Liver (tissue), 9 donors: ENCODE data around the gene KRTAP19-3. TPM values are rescaled to one million over a fixed set of nuclear protein-coding genes. Genes with fewer than 3 reads are reported as not detected.

Experiments used
- DNase-seq: peaks from one replicate; pipeline ENCODE4 v3.0.0-alpha.2; 2017; ENCODE audit warnings: low spot score
- H3K27ac ChIP-seq, 2 donors: one replicate each; pipeline ENCODE4 v1.7.0; 2013; ENCODE audit warnings: inconsistent platforms in 2 of 2, low read length in 2 of 2, control low read depth in 1 of 2, low read depth in 1 of 2, mild to moderate bottlenecking in 1 of 2
- H3K27me3 ChIP-seq, 4 donors: one replicate each; pipeline versions ENCODE4 v1.6.1 to v1.7.0; 2013; ENCODE audit warnings: low read length in 3 of 4, inconsistent platforms in 1 of 4, mild to moderate bottlenecking in 1 of 4, moderate library complexity in 1 of 4; ENCODE audit not compliant: control insufficient read depth in 4 of 4, insufficient read depth in 4 of 4
- H3K36me3 ChIP-seq, 4 donors: one replicate each; pipeline versions ENCODE4 v1.6.1 to v1.7.0; 2013; ENCODE audit warnings: low read length in 3 of 4, mild to moderate bottlenecking in 3 of 4, low read depth in 1 of 4, moderate library complexity in 1 of 4; ENCODE audit not compliant: control insufficient read depth in 4 of 4, insufficient read depth in 3 of 4
- H3K4me1 ChIP-seq, 4 donors: one replicate each; pipeline versions ENCODE4 v1.6.1 to v1.7.0; 2013; ENCODE audit warnings: low read length in 3 of 4, mild to moderate bottlenecking in 3 of 4, moderate library complexity in 1 of 4; ENCODE audit not compliant: control insufficient read depth in 4 of 4, insufficient read depth in 4 of 4
- H3K4me3 ChIP-seq, 3 donors: one replicate each; pipeline versions ENCODE4 v1.6.1 to v1.7.0; 2013; ENCODE audit warnings: low read length in 3 of 3, control low read depth in 1 of 3, low read depth in 1 of 3, mild to moderate bottlenecking in 1 of 3
- H3K9ac ChIP-seq, 2 donors: one replicate each; pipeline ENCODE4 v1.7.0; 2013; ENCODE audit warnings: low read length in 2 of 2, mild to moderate bottlenecking in 2 of 2, moderate library complexity in 2 of 2, control low read depth in 1 of 2, low read depth in 1 of 2
- H3K9me3 ChIP-seq, 4 donors: one replicate each; pipeline versions ENCODE4 v1.6.1 to v1.7.0; 2013; ENCODE audit warnings: low read length in 3 of 4; ENCODE audit not compliant: control insufficient read depth in 4 of 4
- EGR1 ChIP-seq, 2 donors: IDR thresholded peaks; 2 replicates each; pipeline ENCODE4 v1.6.1; 2016 to 2018; ENCODE audit warnings: antibody characterized with exemption in 2 of 2, low read depth in 2 of 2
- FOXA1 ChIP-seq: IDR thresholded peaks from 2 replicates; pipeline ENCODE4 v1.6.1; 2016; ENCODE audit warnings: antibody characterized with exemption
- FOXA2 ChIP-seq: IDR thresholded peaks from 2 replicates; pipeline ENCODE4 v1.6.1; 2016; ENCODE audit warnings: antibody characterized with exemption
- GABPA ChIP-seq, 2 donors: IDR thresholded peaks in 1 of 2; conservative IDR thresholded peaks in 1 of 2; 2 replicates each; pipeline ENCODE4 v1.6.1; 2016; ENCODE audit warnings: antibody characterized with exemption in 2 of 2, mild to moderate bottlenecking in 1 of 2, moderate library complexity in 1 of 2
- HNF4A ChIP-seq, 2 donors: conservative IDR thresholded peaks; 2 replicates each; pipeline ENCODE4 v1.6.1; 2016; ENCODE audit warnings: antibody characterized with exemption in 2 of 2, mild to moderate bottlenecking in 2 of 2
- HNF4G ChIP-seq: IDR thresholded peaks from 2 replicates; pipeline ENCODE4 v1.6.1; 2016; ENCODE audit warnings: antibody characterized with exemption
- JUND ChIP-seq, 2 donors: IDR thresholded peaks; 2 replicates each; pipeline ENCODE4 v1.6.1; 2016; ENCODE audit warnings: antibody characterized with exemption in 2 of 2
- MAX ChIP-seq: IDR thresholded peaks from 2 replicates; pipeline ENCODE4 v1.6.1; 2016; ENCODE audit warnings: antibody characterized with exemption
- NR2F2 ChIP-seq: IDR thresholded peaks from 2 replicates; pipeline ENCODE4 v1.6.1; 2016; ENCODE audit warnings: antibody characterized with exemption
- RAD21 ChIP-seq, 2 donors: IDR thresholded peaks; 2 replicates each; pipeline ENCODE4 v1.6.1; 2016; ENCODE audit warnings: antibody characterized with exemption in 2 of 2, mild to moderate bottlenecking in 2 of 2
- RXRA ChIP-seq, 2 donors: IDR thresholded peaks; 2 replicates each; pipeline ENCODE4 v1.6.1; 2017 to 2018; ENCODE audit warnings: antibody characterized with exemption in 2 of 2, mild to moderate bottlenecking in 1 of 2
- SP1 ChIP-seq: IDR thresholded peaks from 2 replicates; pipeline ENCODE4 v1.6.1; 2018; ENCODE audit warnings: antibody characterized with exemption, mild to moderate bottlenecking
- TAF1 ChIP-seq: conservative IDR thresholded peaks from 2 replicates; pipeline ENCODE4 v1.6.1; 2016; ENCODE audit warnings: antibody characterized with exemption, mild to moderate bottlenecking
- YY1 ChIP-seq: IDR thresholded peaks from 2 replicates; pipeline ENCODE4 v1.6.1; 2016; ENCODE audit warnings: antibody characterized with exemption, mild to moderate bottlenecking
- WGBS: extraction: QIAGEN DNeasy Blood & Tissue Kit; methylation state at CpG from one replicate; pipeline ENCODE4 v1.1.7; 2013; 5-methylcytosine and 5-hydroxymethylcytosine counted together
- polyA plus RNA-seq, 2 donors: library from polyadenylated mRNA; stranded (reverse) in 1 of 2; unstranded in 1 of 2; fragments of 200-250 nt in 1 of 2; fragments of >200 nt in 1 of 2; fragmentation: Nextera tagmentation in 1 of 2; extraction: Ambion mirVana in 1 of 2; gene quantifications; one replicate each; pipeline versions ENCODE4 v1.2.1 to v1.2.3, GENCODE V29; 2013 to 2015
- total RNA-seq, 2 donors: library from RNA; depleted of rRNA; stranded (reverse); fragments of >200 nt; gene quantifications; one replicate each; pipeline ENCODE4 v1.2.3, GENCODE V29; 2014
- TF ChIP-seq, protein P1 (sequence below): IDR thresholded peaks from 2 replicates; pipeline ENCODE4 v1.6.1; 2016; ENCODE audit warnings: antibody characterized with exemption
- TF ChIP-seq, protein P2 (sequence below): fragments of 150-350 bp; IDR thresholded peaks from 2 replicates; pipeline ENCODE4 v1.5.1; 2017; ENCODE audit warnings: improper control_type of control experiment, low read depth, low read length; ENCODE audit not compliant: missing input control
- TF ChIP-seq, protein P3 (sequence below): IDR thresholded peaks from 2 replicates; pipeline ENCODE4 v1.6.1; 2016; ENCODE audit warnings: antibody characterized with exemption
- TF ChIP-seq, protein P4 (sequence below): IDR thresholded peaks from 2 replicates; pipeline ENCODE4 v1.6.1; 2016; ENCODE audit warnings: antibody characterized with exemption, mild to moderate bottlenecking
- donor health status: healthy.
- donor health status: healthy.
- donor health status: healthy.
- donor health status: healthy.
- donor health status: healthy.

Gene KRTAP19-3
- total RNA-seq (not detected), polyA plus RNA-seq (not detected)

- no peak within 1 kb of the TSS for H3K4me3 ChIP-seq
- no peaks in the 10 kb centered on the region for H3K36me3 ChIP-seq
- TF ChIP-seq JUND (IDR thresholded peaks at IDR 0.05) (no peak), RXRA (IDR thresholded peaks at IDR 0.05) (no peak), SP1 (no peak), RAD21 (IDR thresholded peaks at IDR 0.05) (no peak), HNF4G (no peak), FOXA1 (no peak), HNF4A (conservative IDR thresholded peaks at IDR 0.05) (no peak), TAF1 (no peak), EGR1 (IDR thresholded peaks at IDR 0.05; ENCODE audit: low read depth in 2 of 2) (no peak), NR2F2 (no peak), MAX (no peak), FOXA2 (no peak), GABPA (IDR thresholded peaks at IDR 0.05 in 1 of 2, conservative IDR thresholded peaks at IDR 0.05 in 1 of 2) (no peak), YY1 (no peak)
- TF ChIP-seq, protein P1, sequence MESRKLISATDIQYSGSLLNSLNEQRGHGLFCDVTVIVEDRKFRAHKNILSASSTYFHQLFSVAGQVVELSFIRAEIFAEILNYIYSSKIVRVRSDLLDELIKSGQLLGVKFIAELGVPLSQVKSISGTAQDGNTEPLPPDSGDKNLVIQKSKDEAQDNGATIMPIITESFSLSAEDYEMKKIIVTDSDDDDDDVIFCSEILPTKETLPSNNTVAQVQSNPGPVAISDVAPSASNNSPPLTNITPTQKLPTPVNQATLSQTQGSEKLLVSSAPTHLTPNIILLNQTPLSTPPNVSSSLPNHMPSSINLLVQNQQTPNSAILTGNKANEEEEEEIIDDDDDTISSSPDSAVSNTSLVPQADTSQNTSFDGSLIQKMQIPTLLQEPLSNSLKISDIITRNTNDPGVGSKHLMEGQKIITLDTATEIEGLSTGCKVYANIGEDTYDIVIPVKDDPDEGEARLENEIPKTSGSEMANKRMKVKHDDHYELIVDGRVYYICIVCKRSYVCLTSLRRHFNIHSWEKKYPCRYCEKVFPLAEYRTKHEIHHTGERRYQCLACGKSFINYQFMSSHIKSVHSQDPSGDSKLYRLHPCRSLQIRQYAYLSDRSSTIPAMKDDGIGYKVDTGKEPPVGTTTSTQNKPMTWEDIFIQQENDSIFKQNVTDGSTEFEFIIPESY: no peak
- TF ChIP-seq, protein P2, sequence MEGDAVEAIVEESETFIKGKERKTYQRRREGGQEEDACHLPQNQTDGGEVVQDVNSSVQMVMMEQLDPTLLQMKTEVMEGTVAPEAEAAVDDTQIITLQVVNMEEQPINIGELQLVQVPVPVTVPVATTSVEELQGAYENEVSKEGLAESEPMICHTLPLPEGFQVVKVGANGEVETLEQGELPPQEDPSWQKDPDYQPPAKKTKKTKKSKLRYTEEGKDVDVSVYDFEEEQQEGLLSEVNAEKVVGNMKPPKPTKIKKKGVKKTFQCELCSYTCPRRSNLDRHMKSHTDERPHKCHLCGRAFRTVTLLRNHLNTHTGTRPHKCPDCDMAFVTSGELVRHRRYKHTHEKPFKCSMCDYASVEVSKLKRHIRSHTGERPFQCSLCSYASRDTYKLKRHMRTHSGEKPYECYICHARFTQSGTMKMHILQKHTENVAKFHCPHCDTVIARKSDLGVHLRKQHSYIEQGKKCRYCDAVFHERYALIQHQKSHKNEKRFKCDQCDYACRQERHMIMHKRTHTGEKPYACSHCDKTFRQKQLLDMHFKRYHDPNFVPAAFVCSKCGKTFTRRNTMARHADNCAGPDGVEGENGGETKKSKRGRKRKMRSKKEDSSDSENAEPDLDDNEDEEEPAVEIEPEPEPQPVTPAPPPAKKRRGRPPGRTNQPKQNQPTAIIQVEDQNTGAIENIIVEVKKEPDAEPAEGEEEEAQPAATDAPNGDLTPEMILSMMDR: no peak
- TF ChIP-seq, protein P3, sequence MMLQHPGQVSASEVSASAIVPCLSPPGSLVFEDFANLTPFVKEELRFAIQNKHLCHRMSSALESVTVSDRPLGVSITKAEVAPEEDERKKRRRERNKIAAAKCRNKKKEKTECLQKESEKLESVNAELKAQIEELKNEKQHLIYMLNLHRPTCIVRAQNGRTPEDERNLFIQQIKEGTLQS: no peak
- TF ChIP-seq, protein P4, sequence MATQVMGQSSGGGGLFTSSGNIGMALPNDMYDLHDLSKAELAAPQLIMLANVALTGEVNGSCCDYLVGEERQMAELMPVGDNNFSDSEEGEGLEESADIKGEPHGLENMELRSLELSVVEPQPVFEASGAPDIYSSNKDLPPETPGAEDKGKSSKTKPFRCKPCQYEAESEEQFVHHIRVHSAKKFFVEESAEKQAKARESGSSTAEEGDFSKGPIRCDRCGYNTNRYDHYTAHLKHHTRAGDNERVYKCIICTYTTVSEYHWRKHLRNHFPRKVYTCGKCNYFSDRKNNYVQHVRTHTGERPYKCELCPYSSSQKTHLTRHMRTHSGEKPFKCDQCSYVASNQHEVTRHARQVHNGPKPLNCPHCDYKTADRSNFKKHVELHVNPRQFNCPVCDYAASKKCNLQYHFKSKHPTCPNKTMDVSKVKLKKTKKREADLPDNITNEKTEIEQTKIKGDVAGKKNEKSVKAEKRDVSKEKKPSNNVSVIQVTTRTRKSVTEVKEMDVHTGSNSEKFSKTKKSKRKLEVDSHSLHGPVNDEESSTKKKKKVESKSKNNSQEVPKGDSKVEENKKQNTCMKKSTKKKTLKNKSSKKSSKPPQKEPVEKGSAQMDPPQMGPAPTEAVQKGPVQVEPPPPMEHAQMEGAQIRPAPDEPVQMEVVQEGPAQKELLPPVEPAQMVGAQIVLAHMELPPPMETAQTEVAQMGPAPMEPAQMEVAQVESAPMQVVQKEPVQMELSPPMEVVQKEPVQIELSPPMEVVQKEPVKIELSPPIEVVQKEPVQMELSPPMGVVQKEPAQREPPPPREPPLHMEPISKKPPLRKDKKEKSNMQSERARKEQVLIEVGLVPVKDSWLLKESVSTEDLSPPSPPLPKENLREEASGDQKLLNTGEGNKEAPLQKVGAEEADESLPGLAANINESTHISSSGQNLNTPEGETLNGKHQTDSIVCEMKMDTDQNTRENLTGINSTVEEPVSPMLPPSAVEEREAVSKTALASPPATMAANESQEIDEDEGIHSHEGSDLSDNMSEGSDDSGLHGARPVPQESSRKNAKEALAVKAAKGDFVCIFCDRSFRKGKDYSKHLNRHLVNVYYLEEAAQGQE: no peak
- no peak within 1 kb of the TSS for H3K9ac ChIP-seq
- WGBS: 80% methylated on average over 2 of the region's 2 CpGs
- peaks cover 0 to 2% (median 0%) of the 10 kb centered on the region in 4 donors for H3K9me3 ChIP-seq
- no peak within 1 kb of the TSS for H3K27ac ChIP-seq
- no peaks in the 10 kb centered on the region for H3K4me1 ChIP-seq
- H3K27me3 ChIP-seq: no peaks in the 10 kb centered on the region
- no peak for DNase-seq
Observed at GRCh38 chr21:30491963-30492428, at the start of gene KRTAP19-3. Gene KRTAP19-3, minus strand, starts transcription at chr21:30492013. Its CDS starts 56 bp downstream, at chr21:30491957.
